OCI-LY3 (cell line): ENCODE data around the gene CCDC85A.
A peak's percentile ranks its signal among the peaks of the same experiment; 100 is the strongest.

Source experiments
- H2AFZ ChIP-seq: fragments of 200-600, 300-600 bp; shearing (Covaris generic); 2 replicates; pipeline ENCODE4 v1.6.0; 2014; ENCODE audit warnings: antibody characterized with exemption, low read depth, low read length
- H3K27ac ChIP-seq: fragments of 200-600, 300-600 bp; sonication (generic); 2 replicates; pipeline ENCODE4 v1.5.1; 2014; ENCODE audit warnings: mild to moderate bottlenecking, low read length, moderate library complexity, mixed read lengths
- H3K27me3 ChIP-seq: fragments of 200-600, 300-600 bp; sonication (generic); 2 replicates; pipeline ENCODE4 v1.6.1; 2014; ENCODE audit warnings: low read depth, low read length, mixed read lengths
- H3K36me3 ChIP-seq: fragments of 200-600, 300-600 bp; sonication (generic); replicated peaks from 2 replicates; pipeline ENCODE3; 2014; ENCODE audit warnings: low read depth, low read length, mixed read lengths
- H3K4me1 ChIP-seq: fragments of 300-600, 200-600 bp; sonication (generic); 2 replicates; pipeline ENCODE4 v1.6.1; 2014; ENCODE audit warnings: low read length, mixed read lengths
- H3K4me2 ChIP-seq: fragments of 200-600, 300-600 bp; sonication (generic); 2 replicates; pipeline ENCODE4 v1.6.1; 2014; ENCODE audit warnings: low read length, mixed read lengths
- H3K4me3 ChIP-seq: fragments of 300-600, 200-600 bp; sonication (generic); 2 replicates; pipeline ENCODE4 v1.5.1; 2014; ENCODE audit warnings: antibody characterized with exemption, mild to moderate bottlenecking, low read length, moderate library complexity
- H3K79me2 ChIP-seq: fragments of 300-600, 200-600 bp; shearing (Covaris generic); 2 replicates; pipeline ENCODE4 v1.6.1; 2014; ENCODE audit warnings: mild to moderate bottlenecking, low read length, mixed read lengths
- H3K9ac ChIP-seq: fragments of 300-600, 200-600 bp; shearing (Covaris generic); 2 replicates; pipeline ENCODE4 v1.6.0; 2014; ENCODE audit warnings: mild to moderate bottlenecking, low read length, moderate library complexity
- H3K9me3 ChIP-seq: fragments of 200-600, 300-600 bp; shearing (Covaris generic); 2 replicates; pipeline ENCODE4 v1.6.1; 2014; ENCODE audit warnings: low read length, mixed read lengths; ENCODE audit not compliant: insufficient read depth
- H4K20me1 ChIP-seq: fragments of 200-600, 300-600 bp; sonication (generic); 2 replicates; pipeline ENCODE4 v1.6.1; 2016; ENCODE audit warnings: low read length, mixed read lengths; ENCODE audit not compliant: insufficient read depth
- EZH2phosphoT487 ChIP-seq: fragments of 200-600 bp; shearing (Covaris generic); IDR thresholded peaks from 2 replicates; pipeline ENCODE4 v1.6.1; 2018; ENCODE audit warnings: antibody characterized with exemption, mixed run types, low read depth
- TF ChIP-seq, protein P1 (sequence below): fragments of 200-600, 300-600 bp; sonication (generic); IDR thresholded peaks from 2 replicates; pipeline ENCODE4 v1.5.1; 2014; ENCODE audit warnings: antibody characterized with exemption, low read length, low read depth

The CCDC85A gene

DNA sequence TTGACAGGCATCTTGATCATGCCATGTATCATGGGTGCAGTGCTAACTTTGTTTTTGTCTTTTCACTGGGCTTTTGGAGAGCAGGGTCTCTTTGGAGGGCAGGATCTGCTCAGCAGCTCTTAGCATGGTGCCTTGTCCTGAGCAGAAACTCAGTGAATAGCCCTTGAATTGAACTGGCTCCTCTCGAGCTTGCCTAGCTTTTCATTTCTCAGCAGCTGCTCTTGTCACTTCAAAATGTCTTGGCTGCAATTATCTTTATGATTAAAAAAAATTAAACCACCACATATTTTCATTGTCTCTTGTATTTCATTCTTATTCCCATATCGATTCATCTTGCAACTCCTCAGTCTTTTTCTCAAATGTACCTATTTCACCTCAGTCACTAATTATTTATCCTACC is 50.5 kb downstream of the CCDC85A start:
- no peak overlapping the region for H3K27ac ChIP-seq
- H3K36me3 ChIP-seq = no peaks in the 10 kb centered on the region
- H2AFZ ChIP-seq = no peak overlapping the region
- H3K9me3 ChIP-seq = no peaks in the 10 kb centered on the region
- TF ChIP-seq, protein P1, sequence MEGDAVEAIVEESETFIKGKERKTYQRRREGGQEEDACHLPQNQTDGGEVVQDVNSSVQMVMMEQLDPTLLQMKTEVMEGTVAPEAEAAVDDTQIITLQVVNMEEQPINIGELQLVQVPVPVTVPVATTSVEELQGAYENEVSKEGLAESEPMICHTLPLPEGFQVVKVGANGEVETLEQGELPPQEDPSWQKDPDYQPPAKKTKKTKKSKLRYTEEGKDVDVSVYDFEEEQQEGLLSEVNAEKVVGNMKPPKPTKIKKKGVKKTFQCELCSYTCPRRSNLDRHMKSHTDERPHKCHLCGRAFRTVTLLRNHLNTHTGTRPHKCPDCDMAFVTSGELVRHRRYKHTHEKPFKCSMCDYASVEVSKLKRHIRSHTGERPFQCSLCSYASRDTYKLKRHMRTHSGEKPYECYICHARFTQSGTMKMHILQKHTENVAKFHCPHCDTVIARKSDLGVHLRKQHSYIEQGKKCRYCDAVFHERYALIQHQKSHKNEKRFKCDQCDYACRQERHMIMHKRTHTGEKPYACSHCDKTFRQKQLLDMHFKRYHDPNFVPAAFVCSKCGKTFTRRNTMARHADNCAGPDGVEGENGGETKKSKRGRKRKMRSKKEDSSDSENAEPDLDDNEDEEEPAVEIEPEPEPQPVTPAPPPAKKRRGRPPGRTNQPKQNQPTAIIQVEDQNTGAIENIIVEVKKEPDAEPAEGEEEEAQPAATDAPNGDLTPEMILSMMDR = no peak
- TF ChIP-seq EZH2phosphoT487 = no peak
- H4K20me1 ChIP-seq = no peaks in the 10 kb centered on the region
- H3K27me3 ChIP-seq = no peaks in the 10 kb centered on the region
- no peak overlapping the region for H3K4me3 ChIP-seq
- peaks cover 19% of the 10 kb centered on the region for H3K4me1 ChIP-seq
- peak overlapping the region; percentile 28 for H3K4me2 ChIP-seq
- H3K9ac ChIP-seq = no peak overlapping the region
- H3K79me2 ChIP-seq = no peaks in the 10 kb centered on the region

DNA sequence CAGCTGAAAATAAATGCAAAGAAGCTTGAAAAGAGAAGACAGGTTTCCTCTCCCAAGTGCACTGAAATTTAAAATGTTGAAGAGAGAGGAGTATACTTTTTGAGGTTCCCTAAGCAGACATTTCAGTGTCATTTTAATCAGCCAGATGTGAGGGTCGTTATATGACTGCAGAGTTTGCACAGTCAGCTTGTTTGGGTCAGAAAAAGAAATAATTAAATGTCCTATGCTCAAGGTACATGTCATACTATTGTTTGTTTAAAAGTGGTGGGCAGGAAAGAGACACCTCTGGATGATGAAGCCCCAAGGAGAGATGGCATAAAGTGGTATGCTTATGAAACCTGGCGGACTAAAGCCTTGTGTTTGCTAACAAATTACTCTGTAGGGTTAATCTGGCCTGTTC is 55.2 kb downstream of the CCDC85A start:
- Histone ChIP-seq H3K4me2 (no peak overlapping the region), H3K9me3 (peaks cover 3% of the 10 kb centered on the region; the same call in 1 of the 2 replicates), H2AFZ (no peak overlapping the region), H3K4me3 (no peak overlapping the region), H3K4me1 (peaks cover 9% of the 10 kb centered on the region), H3K27me3 (no peaks in the 10 kb centered on the region), H3K79me2 (no peaks in the 10 kb centered on the region), H3K27ac (no peak overlapping the region), H3K9ac (no peak overlapping the region), H4K20me1 (no peaks in the 10 kb centered on the region), H3K36me3 (peaks cover 3% of the 10 kb centered on the region)
- no peak for TF ChIP-seq EZH2phosphoT487
- TF ChIP-seq, protein P1 = no peak

DNA sequence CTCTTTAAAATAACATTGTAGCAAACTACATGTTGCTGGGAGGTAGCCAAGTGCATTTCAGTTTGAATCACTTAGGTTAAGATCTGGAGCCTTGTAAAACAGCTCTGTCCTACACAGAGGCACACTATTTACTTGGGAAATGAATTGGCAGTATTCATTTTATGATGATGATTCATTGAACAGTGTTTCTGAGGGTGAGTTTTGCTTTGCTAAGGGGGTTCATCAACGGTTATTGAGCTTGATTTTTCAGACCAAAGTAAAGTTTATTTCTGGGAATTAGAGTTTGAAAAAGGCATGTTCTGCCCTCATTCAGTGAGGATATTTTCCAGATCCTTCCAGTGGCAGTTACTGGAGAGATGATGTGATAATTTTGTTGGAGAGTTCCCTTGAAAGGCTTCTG is 55.6 kb downstream of the CCDC85A start:
- Histone ChIP-seq H3K36me3 (peaks cover 3% of the 10 kb centered on the region), H3K4me2 (no peak overlapping the region), H2AFZ (no peak overlapping the region), H3K4me3 (no peak overlapping the region), H3K9me3 (peaks cover 3% of the 10 kb centered on the region; the same call in 1 of the 2 replicates), H3K4me1 (peaks cover 8% of the 10 kb centered on the region), H3K9ac (no peak overlapping the region), H3K79me2 (no peaks in the 10 kb centered on the region), H3K27me3 (no peaks in the 10 kb centered on the region), H4K20me1 (no peaks in the 10 kb centered on the region), H3K27ac (no peak overlapping the region)
- TF ChIP-seq EZH2phosphoT487 = no peak
- TF ChIP-seq, protein P1 = no peak

DNA sequence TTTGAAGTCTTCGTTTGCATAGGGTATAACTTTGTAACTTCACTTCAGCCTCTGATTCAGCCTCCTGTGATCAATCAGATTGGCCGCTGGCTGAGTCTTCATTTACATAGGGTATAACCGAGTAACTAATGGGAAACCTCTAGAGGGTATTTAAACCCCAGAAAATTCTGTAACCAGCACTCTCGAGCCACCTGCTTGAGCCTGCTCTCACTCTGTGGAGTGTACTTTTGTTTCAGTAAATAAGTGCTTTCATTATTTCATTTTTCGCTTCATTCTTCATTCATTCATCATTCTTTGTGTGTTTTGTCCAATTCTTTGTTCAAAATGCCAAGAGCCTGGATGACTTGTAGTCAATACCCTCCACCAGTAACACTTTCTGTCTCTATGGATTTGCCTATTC is 56.4 kb downstream of the CCDC85A start:
- TF ChIP-seq, protein P1 = no peak
- TF ChIP-seq EZH2phosphoT487 = no peak
- Histone ChIP-seq H3K27ac (no peak overlapping the region), H2AFZ (no peak overlapping the region), H3K4me2 (no peak overlapping the region), H3K4me3 (no peak overlapping the region), H3K36me3 (peaks cover 3% of the 10 kb centered on the region), H3K9me3 (peaks cover 3% of the 10 kb centered on the region; the same call in 1 of the 2 replicates), H3K4me1 (peaks cover 8% of the 10 kb centered on the region), H3K27me3 (no peaks in the 10 kb centered on the region), H3K79me2 (no peaks in the 10 kb centered on the region), H4K20me1 (no peaks in the 10 kb centered on the region), H3K9ac (no peak overlapping the region)
